Activated CD4-positive, alpha-beta T cell treated with anti-CD3 and anti-CD28 coated beads for 1 hour (primary cell): ENCODE measurements around the gene SLC12A1.
A peak's percentile ranks its signal among the peaks of the same experiment; 100 is the strongest.
"Not testable (repeated sequence)": the region's sequence is repeated elsewhere in the genome, so short reads cannot be mapped to it uniquely, and the experiment has no call there.

Experiments
- DNase-seq: peaks from one replicate; pipeline ENCODE4 v3.0.0-alpha.2; 2020

SLC12A1 gene

GRCh38 chr15:48315041-48315440 is 108.9 kb downstream of the SLC12A1 start:
- no peak for DNase-seq

- DNase-seq: no peak
Measured at GRCh38 chr15:48317221-48317620, 111.1 kb downstream of the SLC12A1 start.

- DNase-seq: no peak
Measured at GRCh38 chr15:48318131-48318530, 112.0 kb downstream of the SLC12A1 start.

- no peak for DNase-seq
Measured at GRCh38 chr15:48323294-48323693, 117.2 kb downstream of the SLC12A1 start.

- no peak for DNase-seq
Measured at GRCh38 chr15:48324949-48325348, 118.8 kb downstream of the SLC12A1 start.

GRCh38 chr15:48325400-48325799 is 119.3 kb downstream of the SLC12A1 start:
- DNase-seq: no peak

- DNase-seq: not testable (repeated sequence)
Measured at GRCh38 chr15:48326180-48326579, 120.1 kb downstream of the SLC12A1 start.

GRCh38 chr15:48330105-48330785 is 124.1 kb downstream of the SLC12A1 start:
- no peak for DNase-seq

GRCh38 chr15:48330855-48331795 is 125.0 kb downstream of the SLC12A1 start, which contains the start of gene DUT:
Gene DUT (plus strand): TSS chr15:48331429. CDS start chr15:48331516, 87 bp downstream.
- peak; percentile 67 for DNase-seq

- DNase-seq: peak; percentile 51
Measured at GRCh38 chr15:48331796-48332641, 125.9 kb downstream of the SLC12A1 start.

GRCh38 chr15:48332642-48333034 is 126.5 kb downstream of the SLC12A1 start:
- no peak for DNase-seq

- DNase-seq: no peak
Measured at GRCh38 chr15:48333540-48333939, 127.4 kb downstream of the SLC12A1 start.

- no peak for DNase-seq
Measured at GRCh38 chr15:48334260-48334659, 128.2 kb downstream of the SLC12A1 start.

GRCh38 chr15:48336940-48337339 is 130.8 kb downstream of the SLC12A1 start:
- DNase-seq: no peak

GRCh38 chr15:48337607-48338006 is 131.5 kb downstream of the SLC12A1 start:
- no peak for DNase-seq

GRCh38 chr15:48340111-48340510 is 134.0 kb downstream of the SLC12A1 start:
- DNase-seq: no peak

- no peak for DNase-seq
Measured at GRCh38 chr15:48343865-48344264, 137.8 kb downstream of the SLC12A1 start.

- no peak for DNase-seq
Measured at GRCh38 chr15:48345516-48345915, 139.4 kb downstream of the SLC12A1 start.

GRCh38 chr15:48352474-48353072 is 146.5 kb downstream of the SLC12A1 start:
- peak; percentile 16 for DNase-seq
